GM10266 (cell line): ENCODE measurements around the gene AJUBA.

Source experiments
- DNase-seq: peaks from one replicate; pipeline ENCODE4 v3.0.0; 2012; ENCODE audit errors: extremely low spot score
- TF ChIP-seq, protein P1 (sequence below): IDR thresholded peaks from 2 replicates; pipeline ENCODE4 v1.5.1; 2012; ENCODE audit warnings: mild to moderate bottlenecking, low read depth; ENCODE audit not compliant: control insufficient read depth, insufficient read depth; ENCODE audit errors: missing control alignments

The AJUBA gene

DNA sequence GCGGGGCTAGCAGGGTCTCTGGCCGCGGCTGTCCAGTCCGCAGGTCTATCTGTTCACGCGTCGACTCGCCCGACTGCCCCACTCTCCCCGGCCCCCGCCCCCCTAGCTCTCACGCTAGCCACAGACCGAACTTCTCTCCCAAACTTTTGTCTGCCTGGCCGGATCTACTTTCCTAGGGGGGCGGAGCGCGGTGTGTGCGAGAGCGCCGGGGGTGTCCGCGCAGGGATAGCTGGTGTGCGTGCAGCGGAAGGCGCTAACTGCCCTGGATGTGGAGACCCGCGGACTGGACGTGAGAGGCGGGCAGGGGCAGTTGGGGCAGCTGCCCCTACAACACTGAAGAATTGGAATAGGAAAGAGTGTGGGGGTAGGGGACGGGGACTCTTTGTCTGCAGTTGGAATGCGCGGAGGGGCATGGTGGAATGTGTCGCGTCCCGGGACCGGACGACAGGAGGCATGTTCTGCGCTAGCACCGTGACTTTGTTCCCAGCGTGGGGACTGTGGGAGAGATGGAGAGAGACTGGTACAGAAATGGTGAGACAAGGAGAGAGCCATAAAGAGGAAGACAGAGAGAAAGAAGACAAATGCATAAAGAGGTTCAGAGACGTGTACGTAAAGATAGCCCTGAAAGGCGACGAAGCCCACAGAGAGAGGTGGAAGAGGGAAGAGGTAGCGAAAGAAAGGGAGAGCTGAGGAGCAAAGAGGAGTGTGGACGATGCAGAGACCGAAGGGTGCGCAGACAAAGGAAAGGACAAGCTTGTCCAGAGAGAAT is at the start of gene AJUBA:
Gene AJUBA (minus strand): TSS at position 75 of the 769 bp plus-strand sequence. CDS start 285 bp downstream, outside the sequence.
- TF ChIP-seq, protein P1, sequence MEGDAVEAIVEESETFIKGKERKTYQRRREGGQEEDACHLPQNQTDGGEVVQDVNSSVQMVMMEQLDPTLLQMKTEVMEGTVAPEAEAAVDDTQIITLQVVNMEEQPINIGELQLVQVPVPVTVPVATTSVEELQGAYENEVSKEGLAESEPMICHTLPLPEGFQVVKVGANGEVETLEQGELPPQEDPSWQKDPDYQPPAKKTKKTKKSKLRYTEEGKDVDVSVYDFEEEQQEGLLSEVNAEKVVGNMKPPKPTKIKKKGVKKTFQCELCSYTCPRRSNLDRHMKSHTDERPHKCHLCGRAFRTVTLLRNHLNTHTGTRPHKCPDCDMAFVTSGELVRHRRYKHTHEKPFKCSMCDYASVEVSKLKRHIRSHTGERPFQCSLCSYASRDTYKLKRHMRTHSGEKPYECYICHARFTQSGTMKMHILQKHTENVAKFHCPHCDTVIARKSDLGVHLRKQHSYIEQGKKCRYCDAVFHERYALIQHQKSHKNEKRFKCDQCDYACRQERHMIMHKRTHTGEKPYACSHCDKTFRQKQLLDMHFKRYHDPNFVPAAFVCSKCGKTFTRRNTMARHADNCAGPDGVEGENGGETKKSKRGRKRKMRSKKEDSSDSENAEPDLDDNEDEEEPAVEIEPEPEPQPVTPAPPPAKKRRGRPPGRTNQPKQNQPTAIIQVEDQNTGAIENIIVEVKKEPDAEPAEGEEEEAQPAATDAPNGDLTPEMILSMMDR, result no peak
- peak; percentile 90 for DNase-seq

GRCh38 chr14:23030936-23031335 is 48.6 kb upstream of the AJUBA start:
- DNase-seq, result no peak
- TF ChIP-seq, protein P1, result no peak

GRCh38 chr14:23028799-23029198 is 46.4 kb upstream of the AJUBA start:
- TF ChIP-seq, protein P1, result no peak
- DNase-seq, result no peak

- no peak for DNase-seq
- TF ChIP-seq, protein P1, result no peak
These were observed 42.9 kb upstream of the AJUBA start for GRCh38 chr14:23025151-23025814.

GRCh38 chr14:23024612-23025075 is 42.3 kb upstream of the AJUBA start:
- TF ChIP-seq, protein P1, result no peak
- no peak for DNase-seq

DNA sequence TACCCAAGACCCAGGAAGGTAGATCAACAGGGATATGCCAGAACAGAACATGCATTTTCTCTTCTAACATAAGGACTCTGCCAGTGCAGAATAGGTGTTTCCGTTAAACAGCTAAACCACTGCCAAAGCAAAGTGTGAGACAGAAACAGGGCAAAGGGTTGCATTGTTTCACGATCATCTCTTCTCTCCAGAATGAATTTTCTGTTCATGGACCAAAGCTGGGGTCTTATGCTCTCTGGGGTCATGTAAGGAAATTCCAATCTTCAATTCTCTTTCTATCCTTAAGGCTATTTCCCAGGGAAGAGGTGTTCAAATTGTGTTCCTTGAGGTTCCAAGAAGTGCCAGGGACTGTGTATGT is 41.4 kb upstream of the AJUBA start:
- DNase-seq, result no peak
- TF ChIP-seq, protein P1, result no peak
